ENCODE measurements around the gene NMU. TPM values are rescaled to one million over a fixed set of nuclear protein-coding genes. Genes with fewer than 3 reads are reported as not detected.

NMU gene
- total and polyA plus RNA-seq, 9 of the 15 experiments (the other 6 are each of a cell fraction or from before 2014, with no cell fraction given): 73.8 to 846 (median 599) TPM

GRCh38 chr4:55545641-55546505, 90.2 kb downstream of the NMU start (continued):
- TF ChIP-seq NR0B1 (IDR thresholded peaks at IDR 0.05; ENCODE audit: partially characterized antibody): no peak
- TF ChIP-seq SIX5 (IDR thresholded peaks at IDR 0.05; ENCODE audit: borderline replicate concordance in 1 of 2, insufficient read depth in 1 of 2, low read depth in 1 of 2, low read length in 2 of 2): no peak; a peak in 1 of 4 replicates
- no peak for TF ChIP-seq PURB (CRISPR knock-in tag; IDR thresholded peaks at IDR 0.05; ENCODE audit: low read depth)
- no peak for TF ChIP-seq SRSF9 (IDR thresholded peaks at IDR 0.05; ENCODE audit: borderline replicate concordance, low read depth, low read length)
- TF ChIP-seq ZNF830 (CRISPR knock-in tag; IDR thresholded peaks at IDR 0.05): no peak
- peak; percentile 93 for TF ChIP-seq GABPA (tag; conservative IDR thresholded peaks at IDR 0.05; ENCODE audit: low read depth)
- no peak for TF ChIP-seq ZNF41 (CRISPR knock-in tag; conservative IDR thresholded peaks at IDR 0.05)
- TF ChIP-seq ZNF347 (CRISPR knock-in tag; IDR thresholded peaks at IDR 0.05; ENCODE audit: low read depth): no peak
- peak; percentile 79; the same call in 1 of the 2 replicates for TF ChIP-seq ESRRA (IDR thresholded peaks at IDR 0.05; ENCODE audit: borderline replicate concordance, low read depth)
- peak; percentile 69 for TF ChIP-seq ZEB2 (IDR thresholded peaks at IDR 0.05)
- TF ChIP-seq RNF219 (CRISPR knock-in tag; IDR thresholded peaks at IDR 0.05): no peak
- TF ChIP-seq TEAD4 (IDR thresholded peaks at IDR 0.05; ENCODE audit: low read length): no peak
- TF ChIP-seq TEAD4 (CRISPR knock-in tag; IDR thresholded peaks at IDR 0.05; ENCODE audit: borderline replicate concordance): no peak
- peak; percentile 81 for TF ChIP-seq RBFOX2 (IDR thresholded peaks at IDR 0.05; ENCODE audit: low read depth, low read length)
- TF ChIP-seq DDX20 (tag; IDR thresholded peaks at IDR 0.05; ENCODE audit: low read depth): no peak
- TF ChIP-seq HBP1 (CRISPR knock-in tag; IDR thresholded peaks at IDR 0.05): no peak
- TF ChIP-seq ZKSCAN1 (IDR thresholded peaks at IDR 0.05; ENCODE audit: low read depth, low read length): no peak
- TF ChIP-seq ZNF778 (CRISPR knock-in tag; IDR thresholded peaks at IDR 0.05): no peak
- TF ChIP-seq NR2C2 (CRISPR knock-in tag; IDR thresholded peaks at IDR 0.05): 0 out of 2 replicates have a peak, but pooled peaks have one; percentile 32
- peak; percentile 83 for TF ChIP-seq NR2C2 (tag; IDR thresholded peaks at IDR 0.05)
- no peak for TF ChIP-seq DLX4 (CRISPR knock-in tag; IDR thresholded peaks at IDR 0.05)
- TF ChIP-seq NR1H2 (CRISPR knock-in tag; IDR thresholded peaks at IDR 0.05): no peak
- no peak for TF ChIP-seq ZNF23 (CRISPR knock-in tag; IDR thresholded peaks at IDR 0.05)
- TF ChIP-seq ZNF764 (CRISPR knock-in tag; IDR thresholded peaks at IDR 0.05; ENCODE audit: low read depth): no peak

Data from K562 (cell line).